ENCODE results near the gene CLIC4. TPM values are rescaled to one million over a fixed set of nuclear protein-coding genes. Genes with fewer than 3 reads are reported as not detected.

Gene CLIC4
- total RNA-seq, 1 donor from 2014 or later: 353 TPM

- no peak overlapping the region for H3K9ac ChIP-seq (ENCODE audit: low read length)
- no peak for FAIRE-seq
- no peaks in the 10 kb centered on the region for H3K36me3 Mint-ChIP-seq (ENCODE audit: low read depth, unreplicated experiment)
- peaks cover 8% of the 10 kb centered on the region for H3K4me1 Mint-ChIP-seq (ENCODE audit: low read depth, unreplicated experiment)
- no peak overlapping the region for H3K4me3 ChIP-seq (ENCODE audit: insufficient read depth, low read depth, low read length)
- H3K4me3 Mint-ChIP-seq (ENCODE audit: unreplicated experiment): no peak overlapping the region
- peaks cover 22% of the 10 kb centered on the region for H3K27me3 Mint-ChIP-seq (ENCODE audit: low read depth, unreplicated experiment)
- TF ChIP-seq CTCF (IDR thresholded peaks at IDR 0.05; ENCODE audit: insufficient read depth, low read depth, low read length) (no peak), EZH2 (IDR thresholded peaks at IDR 0.05; ENCODE audit: insufficient read depth, low read length) (no peak)
- no peak for DNase-seq (ENCODE audit: low read depth)
- no peak overlapping the region for H2AFZ ChIP-seq (ENCODE audit: low read depth, low read length)
- no peaks in the 10 kb centered on the region for H3K9me3 ChIP-seq (ENCODE audit: insufficient read depth, low read depth, low read length)
- no peak overlapping the region for H3K4me2 ChIP-seq (ENCODE audit: low read length)
- H4K20me1 ChIP-seq (ENCODE audit: insufficient read depth, low read length): no peaks in the 10 kb centered on the region
- peaks cover 6% of the 10 kb centered on the region for H3K27me3 ChIP-seq (ENCODE audit: insufficient read depth, low read length)
- no peaks in the 10 kb centered on the region for H3K79me2 ChIP-seq (ENCODE audit: insufficient read depth, low read length)
- H3K36me3 ChIP-seq (ENCODE audit: insufficient read depth, low read length): no peaks in the 10 kb centered on the region
- H3K27ac Mint-ChIP-seq (ENCODE audit: unreplicated experiment): no peak overlapping the region
- no peak overlapping the region for H3K27ac ChIP-seq (ENCODE audit: low read depth, low read length)
- H3K4me1 ChIP-seq (ENCODE audit: insufficient read depth, low read length): peaks cover 3% of the 10 kb centered on the region
- peaks cover 1% of the 10 kb centered on the region for H3K9me3 Mint-ChIP-seq (ENCODE audit: unreplicated experiment)
Observed at GRCh38 chr1:24875991-24876506, 130.8 kb downstream of the CLIC4 start.

GRCh38 chr1:24878045-24878444 lies 132.8 kb downstream of the CLIC4 start:
- no peak overlapping the region for H3K9ac ChIP-seq (ENCODE audit: low read length)
- FAIRE-seq: no peak

More at GRCh38 chr1:24878045-24878444, 132.8 kb downstream of the CLIC4 start:
- Histone ChIP-seq H3K27me3 (ENCODE audit: insufficient read depth, low read length) (peaks cover 8% of the 10 kb centered on the region), H4K20me1 (ENCODE audit: insufficient read depth, low read length) (no peaks in the 10 kb centered on the region), H2AFZ (ENCODE audit: low read depth, low read length) (no peak overlapping the region), H3K36me3 (ENCODE audit: insufficient read depth, low read length) (no peaks in the 10 kb centered on the region), H3K4me1 (ENCODE audit: insufficient read depth, low read length) (peaks cover 3% of the 10 kb centered on the region), H3K4me3 (ENCODE audit: insufficient read depth, low read depth, low read length) (no peak overlapping the region), H3K9me3 (ENCODE audit: insufficient read depth, low read depth, low read length) (no peaks in the 10 kb centered on the region), H3K4me2 (ENCODE audit: low read length) (no peak overlapping the region), H3K79me2 (ENCODE audit: insufficient read depth, low read length) (no peaks in the 10 kb centered on the region), H3K27ac (ENCODE audit: low read depth, low read length) (no peak overlapping the region)
- Mint-ChIP-seq H3K4me1 (ENCODE audit: low read depth, unreplicated experiment) (peaks cover 8% of the 10 kb centered on the region), H3K27me3 (ENCODE audit: low read depth, unreplicated experiment) (peaks cover 7% of the 10 kb centered on the region), H3K27ac (ENCODE audit: unreplicated experiment) (no peak overlapping the region), H3K9me3 (ENCODE audit: unreplicated experiment) (peaks cover 10% of the 10 kb centered on the region), H3K36me3 (ENCODE audit: low read depth, unreplicated experiment) (no peaks in the 10 kb centered on the region), H3K4me3 (ENCODE audit: unreplicated experiment) (no peak overlapping the region)
- TF ChIP-seq EZH2 (IDR thresholded peaks at IDR 0.05; ENCODE audit: insufficient read depth, low read length): no peak
- no peak for TF ChIP-seq CTCF (IDR thresholded peaks at IDR 0.05; ENCODE audit: insufficient read depth, low read depth, low read length)
- DNase-seq (ENCODE audit: low read depth): no peak

Measured in astrocyte (in vitro differentiated cells and primary cell).